BJ (cell line): ENCODE results near the gene ZC3H6. TPM values are rescaled to one million over a fixed set of nuclear protein-coding genes. Genes with fewer than 3 reads are reported as not detected.

Experiments
- CTCF ChIA-PET: fragments of 350-600 bp; formaldehyde crosslinking; extraction: SDS; loops from one replicate; lab custom pipeline; 2021; ENCODE audit warnings: antibody characterized with exemption, inconsistent platforms; lab: Yijun Ruan, JAX
- POLR2A ChIA-PET: fragments of 300-600 bp; sonication (Branson Sonifier 250); formaldehyde crosslinking; extraction: SDS; loops from one replicate; lab custom pipeline; 2021; ENCODE audit warnings: antibody characterized with exemption; lab: Charles Lee
- DNase-seq: peaks from one replicate; pipeline ENCODE4 v3.0.0-alpha.2; 2011; ENCODE audit warnings: low read depth
- H3K27me3 ChIP-seq: 2 replicates; pipeline ENCODE4 v1.6.0; 2011; ENCODE audit warnings: low read length; ENCODE audit not compliant: control insufficient read depth, insufficient read depth
- H3K36me3 ChIP-seq: 2 replicates; pipeline ENCODE4 v1.5.1; 2011; ENCODE audit warnings: low read length; ENCODE audit not compliant: control insufficient read depth, insufficient read depth
- H3K4me3 ChIP-seq: 2 replicates; pipeline ENCODE4 v1.5.1; 2011; ENCODE audit warnings: low read depth, mild to moderate bottlenecking, control low read depth, low read length
- polyA minus RNA-seq: library from RNA; depleted of rRNA, polyadenylated mRNA; stranded (reverse); fragments of >200 nt; gene quantifications from 2 replicates; pipeline ENCODE4 v1.2.3, GENCODE V29; 2011; rRNA and poly(A)+ RNA removed
- polyA plus RNA-seq: library from polyadenylated mRNA; depleted of rRNA; stranded (reverse); fragments of >200 nt; gene quantifications from 2 replicates; pipeline ENCODE4 v1.2.3, GENCODE V29; 2011; rRNA removed
- TF ChIP-seq, protein P1 (sequence below): IDR thresholded peaks from 2 replicates; pipeline ENCODE4 v1.5.1; 2011; ENCODE audit warnings: low read depth, mild to moderate bottlenecking, control low read depth, inconsistent platforms, low read length, moderate library complexity; ENCODE audit not compliant: insufficient read depth

ZC3H6 gene, protein sequence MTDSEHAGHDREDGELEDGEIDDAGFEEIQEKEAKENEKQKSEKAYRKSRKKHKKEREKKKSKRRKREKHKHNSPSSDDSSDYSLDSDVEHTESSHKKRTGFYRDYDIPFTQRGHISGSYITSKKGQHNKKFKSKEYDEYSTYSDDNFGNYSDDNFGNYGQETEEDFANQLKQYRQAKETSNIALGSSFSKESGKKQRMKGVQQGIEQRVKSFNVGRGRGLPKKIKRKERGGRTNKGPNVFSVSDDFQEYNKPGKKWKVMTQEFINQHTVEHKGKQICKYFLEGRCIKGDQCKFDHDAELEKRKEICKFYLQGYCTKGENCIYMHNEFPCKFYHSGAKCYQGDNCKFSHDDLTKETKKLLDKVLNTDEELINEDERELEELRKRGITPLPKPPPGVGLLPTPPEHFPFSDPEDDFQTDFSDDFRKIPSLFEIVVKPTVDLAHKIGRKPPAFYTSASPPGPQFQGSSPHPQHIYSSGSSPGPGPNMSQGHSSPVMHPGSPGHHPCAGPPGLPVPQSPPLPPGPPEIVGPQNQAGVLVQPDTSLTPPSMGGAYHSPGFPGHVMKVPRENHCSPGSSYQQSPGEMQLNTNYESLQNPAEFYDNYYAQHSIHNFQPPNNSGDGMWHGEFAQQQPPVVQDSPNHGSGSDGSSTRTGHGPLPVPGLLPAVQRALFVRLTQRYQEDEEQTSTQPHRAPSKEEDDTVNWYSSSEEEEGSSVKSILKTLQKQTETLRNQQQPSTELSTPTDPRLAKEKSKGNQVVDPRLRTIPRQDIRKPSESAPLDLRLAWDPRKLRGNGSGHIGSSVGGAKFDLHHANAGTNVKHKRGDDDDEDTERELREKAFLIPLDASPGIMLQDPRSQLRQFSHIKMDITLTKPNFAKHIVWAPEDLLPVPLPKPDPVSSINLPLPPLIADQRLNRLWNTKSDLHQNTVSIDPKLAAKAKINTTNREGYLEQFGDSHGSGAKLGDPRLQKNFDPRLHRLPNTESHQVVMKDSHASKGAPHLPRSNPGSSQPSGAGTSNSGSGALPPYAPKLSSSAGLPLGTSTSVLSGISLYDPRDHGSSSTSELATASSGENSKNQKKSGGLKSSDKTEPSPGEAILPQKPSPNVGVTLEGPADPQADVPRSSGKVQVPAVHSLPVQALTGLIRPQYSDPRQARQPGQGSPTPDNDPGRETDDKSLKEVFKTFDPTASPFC
- polyA plus RNA-seq (1.2 and 1.4 TPM in 2 replicates), polyA minus RNA-seq (2.2 and 2.9 TPM in 2 replicates)

DNA sequence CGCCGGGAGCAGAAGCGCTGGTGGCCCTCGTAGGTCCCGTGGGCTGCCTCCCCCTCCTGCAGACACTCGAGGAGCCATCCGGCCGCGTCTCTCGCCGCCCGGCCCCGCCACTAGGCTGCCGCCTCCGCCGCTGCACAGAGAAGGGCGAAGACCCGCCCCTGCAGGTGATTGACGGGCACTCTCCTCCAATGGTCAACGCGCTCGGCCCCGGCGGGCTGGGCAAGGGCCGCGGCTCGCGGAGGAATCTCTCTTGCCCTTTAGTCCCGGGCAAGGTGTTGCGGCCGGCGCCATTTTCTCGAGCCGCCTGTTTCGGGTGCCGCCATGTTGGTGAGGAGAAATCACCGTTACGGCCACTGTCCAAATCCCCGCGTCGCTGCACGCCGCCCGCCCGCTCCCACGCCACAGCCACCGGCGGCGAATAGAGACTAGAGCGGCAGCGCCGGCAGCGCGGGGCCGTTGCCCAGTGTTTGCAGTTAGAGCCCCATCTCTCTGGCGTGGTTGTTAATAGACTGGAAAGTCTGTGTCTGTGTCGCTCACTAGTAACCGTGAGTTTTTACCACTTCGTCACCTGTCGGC lies at the start of gene ZC3H6:
Gene ZC3H6, plus strand, starts transcription at position 287 of the 576 bp plus-strand sequence. CDS start 398 bp downstream, outside the sequence.
- POLR2A ChIA-PET: no interaction called here
- CTCF ChIA-PET: interaction anchor here (0.6 kb wide), 1 partner anchor 469 kb away, joined by 3 read pairs; no protein-coding TSS in a partner anchor

DNA sequence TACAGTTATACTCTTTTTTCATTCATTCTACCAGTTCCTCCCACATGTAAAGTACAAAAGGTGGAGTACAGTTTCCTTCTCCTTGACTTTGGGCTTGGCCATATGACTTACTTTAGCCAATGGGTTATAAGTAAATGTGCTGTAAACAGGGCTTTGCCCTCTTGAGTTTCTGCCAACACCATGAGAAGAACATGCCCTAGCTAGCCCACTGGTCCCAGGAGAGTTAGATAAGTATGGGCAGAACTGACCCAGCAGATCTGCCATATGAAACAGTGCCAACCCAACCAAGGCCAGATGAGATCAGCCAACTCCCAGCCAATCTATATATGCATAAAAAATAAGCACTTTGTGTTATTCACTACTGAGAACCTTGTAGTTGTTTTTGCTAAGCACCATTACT lies 46.0 kb upstream of the ZC3H6 start:
- CTCF ChIA-PET: no interaction called here
- POLR2A ChIA-PET: no interaction called here

More for the DNA sequence above, at the start of gene ZC3H6:
- Histone ChIP-seq H3K27me3 (no peaks in the 10 kb centered on the region), H3K4me3 (peak within 1 kb of the TSS; percentile 85), H3K36me3 (no peaks in the 10 kb centered on the region)
- peak; percentile 72 for DNase-seq
- TF ChIP-seq, protein P1, sequence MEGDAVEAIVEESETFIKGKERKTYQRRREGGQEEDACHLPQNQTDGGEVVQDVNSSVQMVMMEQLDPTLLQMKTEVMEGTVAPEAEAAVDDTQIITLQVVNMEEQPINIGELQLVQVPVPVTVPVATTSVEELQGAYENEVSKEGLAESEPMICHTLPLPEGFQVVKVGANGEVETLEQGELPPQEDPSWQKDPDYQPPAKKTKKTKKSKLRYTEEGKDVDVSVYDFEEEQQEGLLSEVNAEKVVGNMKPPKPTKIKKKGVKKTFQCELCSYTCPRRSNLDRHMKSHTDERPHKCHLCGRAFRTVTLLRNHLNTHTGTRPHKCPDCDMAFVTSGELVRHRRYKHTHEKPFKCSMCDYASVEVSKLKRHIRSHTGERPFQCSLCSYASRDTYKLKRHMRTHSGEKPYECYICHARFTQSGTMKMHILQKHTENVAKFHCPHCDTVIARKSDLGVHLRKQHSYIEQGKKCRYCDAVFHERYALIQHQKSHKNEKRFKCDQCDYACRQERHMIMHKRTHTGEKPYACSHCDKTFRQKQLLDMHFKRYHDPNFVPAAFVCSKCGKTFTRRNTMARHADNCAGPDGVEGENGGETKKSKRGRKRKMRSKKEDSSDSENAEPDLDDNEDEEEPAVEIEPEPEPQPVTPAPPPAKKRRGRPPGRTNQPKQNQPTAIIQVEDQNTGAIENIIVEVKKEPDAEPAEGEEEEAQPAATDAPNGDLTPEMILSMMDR: peak; percentile 23; the same call in 1 of the 2 replicates

DNA sequence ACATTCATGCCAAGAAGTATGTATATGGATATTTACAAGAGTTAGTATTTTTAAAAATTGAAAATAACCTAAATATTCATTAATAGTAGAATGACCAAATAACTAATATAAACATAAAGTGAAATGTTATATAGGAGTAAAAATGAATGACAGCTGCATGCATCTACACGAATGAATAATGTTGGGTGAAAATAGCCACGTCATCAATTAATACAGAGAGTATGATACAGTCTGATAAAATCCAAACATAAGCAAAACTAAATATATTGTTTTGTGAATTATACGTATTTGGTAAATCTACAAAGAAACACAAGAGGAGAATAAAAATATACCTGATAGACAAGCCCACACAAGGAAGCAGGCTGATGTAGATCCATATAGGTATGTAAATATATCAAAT lies 45.0 kb upstream of the ZC3H6 start:
- no peak overlapping the region for H3K4me3 ChIP-seq
- H3K27me3 ChIP-seq: no peaks in the 10 kb centered on the region
- CTCF ChIA-PET: interaction anchor here (1.2 kb wide), 1 partner anchor 21 kb away, joined by 3 read pairs; no protein-coding TSS in a partner anchor
- no peak for DNase-seq
- H3K36me3 ChIP-seq: no peaks in the 10 kb centered on the region; the same call in none of the 2 replicates
- POLR2A ChIA-PET: no interaction called here
- TF ChIP-seq, protein P1: no peak

More for the DNA sequence above, 46.0 kb upstream of the ZC3H6 start:
- Histone ChIP-seq H3K36me3 (peaks cover 1% of the 10 kb centered on the region), H3K4me3 (no peak overlapping the region), H3K27me3 (no peaks in the 10 kb centered on the region)
- no peak for DNase-seq
- TF ChIP-seq, protein P1: no peak

DNA sequence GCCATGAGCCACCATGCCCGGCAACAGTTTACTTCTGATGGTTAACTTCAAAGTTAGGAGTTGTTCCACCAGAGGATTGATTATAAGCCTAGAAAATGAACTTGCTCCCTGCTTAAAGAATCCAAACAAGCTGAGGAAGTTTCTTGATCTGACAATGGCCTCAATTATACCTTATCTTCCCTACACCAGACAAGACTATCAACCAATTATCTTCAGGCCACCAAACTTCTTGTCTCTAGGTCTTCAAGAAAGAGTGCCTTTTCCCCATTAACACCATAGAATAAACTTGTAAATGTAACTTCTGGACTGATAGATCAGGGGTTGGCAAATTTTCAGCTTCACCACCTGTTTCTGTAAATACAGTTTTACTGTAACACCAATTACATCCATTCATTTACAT lies 35.5 kb upstream of the ZC3H6 start:
- POLR2A ChIA-PET: no interaction called here

More for the DNA sequence above, 35.5 kb upstream of the ZC3H6 start:
- no peak for DNase-seq
- Histone ChIP-seq H3K27me3 (no peaks in the 10 kb centered on the region), H3K4me3 (no peak overlapping the region), H3K36me3 (peaks cover 2% of the 10 kb centered on the region)
- TF ChIP-seq, protein P1: no peak
- CTCF ChIA-PET: no interaction called here
